ENCODE results near the gene PIGM.

Gene PIGM

GRCh38 chr1:160022330-160023310 lies 9.2 kb downstream of the PIGM start:
- DNase-seq (ENCODE audit: low spot score), result no peak

- no peak for DNase-seq (ENCODE audit: low spot score)
Measured at GRCh38 chr1:160021376-160022074, 10.3 kb downstream of the PIGM start.

GRCh38 chr1:160020196-160020595 lies 11.6 kb downstream of the PIGM start:
- DNase-seq (ENCODE audit: low spot score), result no peak

- DNase-seq (ENCODE audit: low spot score), result no peak
Measured at GRCh38 chr1:160018900-160019299, 12.9 kb downstream of the PIGM start.

GRCh38 chr1:160018347-160018746 lies 13.4 kb downstream of the PIGM start:
- no peak for DNase-seq (ENCODE audit: low spot score)

- DNase-seq (ENCODE audit: low spot score), result no peak
Measured at GRCh38 chr1:160017592-160017991, 14.2 kb downstream of the PIGM start.

- DNase-seq (ENCODE audit: low spot score), result no peak
Measured at GRCh38 chr1:160011781-160012180, 20.0 kb downstream of the PIGM start.

GRCh38 chr1:160009801-160010200 lies 22.0 kb downstream of the PIGM start:
- no peak for DNase-seq (ENCODE audit: low spot score)

GRCh38 chr1:160009081-160009480 lies 22.7 kb downstream of the PIGM start:
- DNase-seq (ENCODE audit: low spot score), result no peak

- DNase-seq (ENCODE audit: low spot score), result peak; percentile 20
Measured at GRCh38 chr1:160007577-160008200, 24.1 kb downstream of the PIGM start.

GRCh38 chr1:160006312-160006940 lies 25.4 kb downstream of the PIGM start:
- peak; percentile 69 for DNase-seq (ENCODE audit: low spot score)

GRCh38 chr1:160005070-160005469 lies 26.7 kb downstream of the PIGM start:
- no peak for DNase-seq (ENCODE audit: low spot score)

- no peak for DNase-seq (ENCODE audit: low spot score)
Measured at GRCh38 chr1:160004425-160004824, 27.4 kb downstream of the PIGM start.

GRCh38 chr1:160004001-160004400 lies 27.8 kb downstream of the PIGM start:
- DNase-seq (ENCODE audit: low spot score), result no peak

- DNase-seq (ENCODE audit: low spot score), result no peak
Measured at GRCh38 chr1:160001440-160001839, 30.4 kb downstream of the PIGM start.

GRCh38 chr1:159999204-159999603 lies 32.6 kb downstream of the PIGM start:
- no peak for DNase-seq (ENCODE audit: low spot score)

- DNase-seq (ENCODE audit: low spot score), result no peak
Measured at GRCh38 chr1:159996653-159997052, 35.1 kb downstream of the PIGM start.

- DNase-seq (ENCODE audit: low spot score), result no peak
Measured at GRCh38 chr1:159994896-159995295, 36.9 kb downstream of the PIGM start.

GRCh38 chr1:159993911-159994310 lies 37.9 kb downstream of the PIGM start:
- DNase-seq (ENCODE audit: low spot score), result no peak

GRCh38 chr1:159992161-159992560 lies 39.6 kb downstream of the PIGM start:
- DNase-seq (ENCODE audit: low spot score), result no peak

GRCh38 chr1:159991513-159991912 lies 40.3 kb downstream of the PIGM start:
- DNase-seq (ENCODE audit: low spot score), result no peak

GRCh38 chr1:159990005-159990404 lies 41.8 kb downstream of the PIGM start:
- no peak for DNase-seq (ENCODE audit: low spot score)

Data from CD4-positive, alpha-beta T cell treated with Interleukin-6 at 100 ng/mL for 8 hours (primary cell).